Ascending aorta (tissue), 2 donors: ENCODE results near the gene SCLY. TPM values are rescaled to one million over a fixed set of nuclear protein-coding genes. Genes with fewer than 3 reads are reported as not detected.

Experiments
- DNase-seq, 2 donors: peaks; one replicate each; pipeline ENCODE4 v3.0.0-alpha.2; 2019; ENCODE audit warnings: low spot score in 2 of 2
- H3K27ac ChIP-seq, 2 donors: fragments of 200-600 bp; sonication (generic); one replicate each; pipeline ENCODE4 v1.5.1; 2016 to 2017; ENCODE audit warnings: mild to moderate bottlenecking in 1 of 2
- H3K27me3 ChIP-seq: fragments of 200-600 bp; sonication (generic); one replicate; pipeline ENCODE4 v1.5.1; 2017
- H3K36me3 ChIP-seq, 2 donors: fragments of 200-600 bp; sonication (generic); one replicate each; pipeline ENCODE4 v1.5.1; 2016
- H3K4me1 ChIP-seq, 2 donors: fragments of 200-600 bp; sonication (generic); one replicate each; pipeline ENCODE4 v1.5.1; 2016 to 2017; ENCODE audit warnings: mild to moderate bottlenecking in 1 of 2
- H3K4me3 ChIP-seq, 2 donors: fragments of 200-600 bp; sonication (generic); one replicate each; pipeline ENCODE4 v1.5.1; 2016 to 2017; ENCODE audit warnings: mild to moderate bottlenecking in 1 of 2
- H3K9me3 ChIP-seq, 2 donors: fragments of 200-600 bp; sonication (generic); one replicate each; pipeline ENCODE4 v1.5.1; 2016
- intact Hi-C: fragments of 100-400 bp; cut with DNase I; formaldehyde crosslinking; loops from one replicate; pipeline ENCODE4 v1.15.1; 2023
- total RNA-seq: library from RNA; depleted of rRNA; stranded (reverse); fragments of >200 nt; gene quantifications from one replicate; pipeline ENCODE4 v1.1.0, GENCODE V29; 2016
- TF ChIP-seq, protein P1 (sequence below), 3 experiments: fragments of 200-600 bp in 2 of 3; fragments of 450-650 bp in 1 of 3; sonication (generic) in 2 of 3; IDR thresholded peaks; one replicate each; pipeline ENCODE4 v1.5.1; 2016 to 2019; ENCODE audit warnings: antibody characterized with exemption in 3 of 3, mild to moderate bottlenecking in 1 of 3, moderate library complexity in 1 of 3

SCLY gene
- total RNA-seq, 1 donor from 2014 or later = 87.5 TPM

DNA sequence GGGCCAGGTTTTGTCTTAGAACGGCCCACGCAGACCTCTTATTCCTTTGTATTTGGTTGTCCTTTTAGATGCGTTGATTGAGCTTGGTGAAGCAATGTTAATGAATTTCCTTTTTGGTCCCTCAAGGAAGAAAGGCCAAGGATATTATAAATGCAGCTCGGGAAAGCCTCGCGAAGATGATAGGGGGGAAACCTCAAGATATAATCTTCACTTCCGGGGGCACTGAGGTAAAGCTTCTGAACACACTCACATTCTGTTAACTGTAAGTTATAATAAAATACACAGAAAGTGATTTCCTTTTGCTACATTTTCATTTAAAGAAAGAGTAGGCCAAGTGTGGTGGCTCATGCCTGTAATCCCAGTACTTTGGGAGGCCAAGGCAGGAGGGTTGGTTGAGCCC lies 7.1 kb downstream of the SCLY start:
- no peak for DNase-seq
- Histone ChIP-seq H3K9me3 (no peaks in the 10 kb centered on the region), H3K4me3 (no peak overlapping the region), H3K27me3 (no peaks in the 10 kb centered on the region), H3K27ac (no peak overlapping the region), H3K36me3 (peaks cover 8 to 18% of the 10 kb centered on the region in 2 donors), H3K4me1 (no peaks in the 10 kb centered on the region)
- TF ChIP-seq, protein P1, sequence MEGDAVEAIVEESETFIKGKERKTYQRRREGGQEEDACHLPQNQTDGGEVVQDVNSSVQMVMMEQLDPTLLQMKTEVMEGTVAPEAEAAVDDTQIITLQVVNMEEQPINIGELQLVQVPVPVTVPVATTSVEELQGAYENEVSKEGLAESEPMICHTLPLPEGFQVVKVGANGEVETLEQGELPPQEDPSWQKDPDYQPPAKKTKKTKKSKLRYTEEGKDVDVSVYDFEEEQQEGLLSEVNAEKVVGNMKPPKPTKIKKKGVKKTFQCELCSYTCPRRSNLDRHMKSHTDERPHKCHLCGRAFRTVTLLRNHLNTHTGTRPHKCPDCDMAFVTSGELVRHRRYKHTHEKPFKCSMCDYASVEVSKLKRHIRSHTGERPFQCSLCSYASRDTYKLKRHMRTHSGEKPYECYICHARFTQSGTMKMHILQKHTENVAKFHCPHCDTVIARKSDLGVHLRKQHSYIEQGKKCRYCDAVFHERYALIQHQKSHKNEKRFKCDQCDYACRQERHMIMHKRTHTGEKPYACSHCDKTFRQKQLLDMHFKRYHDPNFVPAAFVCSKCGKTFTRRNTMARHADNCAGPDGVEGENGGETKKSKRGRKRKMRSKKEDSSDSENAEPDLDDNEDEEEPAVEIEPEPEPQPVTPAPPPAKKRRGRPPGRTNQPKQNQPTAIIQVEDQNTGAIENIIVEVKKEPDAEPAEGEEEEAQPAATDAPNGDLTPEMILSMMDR (IDR thresholded peaks at IDR 0.05) = no peak
- intact Hi-C loops = no loop called here

DNA sequence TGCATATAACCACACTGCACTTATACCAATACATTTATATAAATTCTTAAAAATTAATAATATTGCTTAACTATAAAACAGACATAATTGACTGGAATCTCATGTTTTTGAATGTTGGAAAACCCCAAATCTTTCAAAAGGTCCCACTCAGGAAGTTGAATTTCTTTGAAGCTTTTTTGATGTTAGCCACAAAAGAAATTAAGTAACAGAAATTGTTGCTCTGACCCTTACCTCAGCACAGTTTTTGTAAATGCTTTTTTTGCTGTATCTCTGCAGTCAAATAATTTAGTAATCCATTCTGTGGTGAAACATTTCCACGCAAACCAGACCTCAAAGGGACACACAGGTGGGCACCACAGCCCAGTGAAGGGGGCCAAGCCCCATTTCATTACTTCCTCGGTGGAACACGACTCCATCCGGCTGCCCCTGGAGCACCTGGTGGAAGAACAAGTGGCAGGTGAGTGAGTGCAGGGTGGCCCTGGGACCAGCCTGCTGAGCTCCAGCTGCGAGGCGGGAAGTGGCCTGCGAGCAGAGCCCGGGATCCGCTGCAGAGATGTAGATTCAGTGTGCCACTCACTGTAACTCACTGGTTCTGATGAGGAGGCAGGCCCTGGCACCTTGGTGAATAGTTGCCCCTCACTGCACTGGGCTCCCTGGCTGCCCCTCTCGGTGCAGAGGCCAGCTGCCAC lies 8.4 kb downstream of the SCLY start:
- no peak for DNase-seq
- peaks cover 8 to 18% of the 10 kb centered on the region in 2 donors for H3K36me3 ChIP-seq
- no peaks in the 10 kb centered on the region for H3K27me3 ChIP-seq
- no peak overlapping the region for H3K27ac ChIP-seq
- no peak overlapping the region for H3K4me3 ChIP-seq
- TF ChIP-seq, protein P1 (IDR thresholded peaks at IDR 0.05) = no peak
- intact Hi-C loops = no loop called here
- H3K4me1 ChIP-seq = no peaks in the 10 kb centered on the region
- H3K9me3 ChIP-seq = no peaks in the 10 kb centered on the region

DNA sequence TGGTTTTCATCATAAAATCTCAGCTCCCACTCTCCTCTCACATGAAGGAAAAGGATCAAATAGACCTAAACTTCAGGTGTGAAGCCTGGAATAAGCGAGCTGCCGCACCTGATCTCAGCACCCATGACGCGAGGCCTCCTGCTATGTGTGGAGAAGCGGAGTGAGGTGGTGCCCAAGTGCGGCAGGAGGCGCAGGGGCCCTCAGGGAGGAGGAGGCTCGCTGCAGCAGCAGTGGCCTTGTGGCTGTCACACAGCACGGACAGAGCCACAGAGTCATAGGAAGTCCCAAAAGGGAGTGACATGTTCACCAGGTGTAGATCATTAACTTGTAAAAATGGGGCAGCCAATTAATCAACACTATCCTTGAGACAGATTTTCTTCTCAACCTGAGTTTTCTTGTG lies 9.1 kb downstream of the SCLY start:
- H3K4me1 ChIP-seq = no peaks in the 10 kb centered on the region
- TF ChIP-seq, protein P1 (IDR thresholded peaks at IDR 0.05) = no peak
- H3K9me3 ChIP-seq = no peaks in the 10 kb centered on the region
- H3K27ac ChIP-seq = no peak overlapping the region
- no peaks in the 10 kb centered on the region for H3K27me3 ChIP-seq
- intact Hi-C loops = no loop called here
- no peak overlapping the region for H3K4me3 ChIP-seq
- no peak for DNase-seq
- H3K36me3 ChIP-seq = peaks cover 8 to 18% of the 10 kb centered on the region in 2 donors

DNA sequence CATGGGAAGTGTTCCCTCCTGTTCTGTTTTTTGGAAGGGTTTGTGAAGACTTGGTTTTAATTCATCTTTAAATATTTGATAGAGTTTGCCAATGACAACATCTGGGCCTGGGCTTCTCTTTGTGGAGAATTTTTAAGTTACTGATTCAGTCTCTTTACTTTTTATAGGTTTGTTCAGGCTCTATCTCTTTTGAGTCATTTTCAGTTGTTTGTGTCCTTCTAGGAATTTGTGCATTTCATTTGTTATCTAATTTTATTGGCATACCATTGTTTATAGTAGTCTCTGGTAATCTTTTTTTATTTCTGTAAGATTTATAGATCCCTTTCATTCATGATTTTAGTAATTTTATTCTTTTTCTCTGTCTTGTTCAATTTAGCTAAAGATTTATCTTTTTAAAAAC lies 14.6 kb downstream of the SCLY start:
- Histone ChIP-seq H3K4me1 (no peaks in the 10 kb centered on the region), H3K27me3 (no peaks in the 10 kb centered on the region), H3K4me3 (no peak overlapping the region), H3K36me3 (peaks cover 3 to 12% of the 10 kb centered on the region in 2 donors), H3K9me3 (no peaks in the 10 kb centered on the region), H3K27ac (no peak overlapping the region)
- no peak for DNase-seq
- TF ChIP-seq, protein P1 (IDR thresholded peaks at IDR 0.05) = no peak
- intact Hi-C loops = no loop called here

DNA sequence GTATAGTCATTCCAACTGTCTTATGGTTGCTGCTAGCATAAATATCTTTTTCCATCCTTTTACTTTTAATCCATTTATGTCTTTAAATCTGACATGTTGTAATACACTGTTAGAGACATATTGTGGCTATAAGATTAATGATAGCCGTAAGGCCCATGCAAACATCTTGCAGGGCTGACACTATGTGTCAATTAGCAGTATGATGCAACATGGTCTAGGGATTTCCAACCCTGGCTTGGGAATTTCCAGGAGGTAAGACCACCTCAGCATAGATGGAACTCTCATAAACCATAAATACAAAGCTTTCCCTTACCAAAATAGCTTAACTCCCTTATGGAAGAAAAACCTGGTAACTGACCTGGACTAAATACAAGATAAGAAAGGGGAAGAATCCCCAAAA lies 16.5 kb downstream of the SCLY start:
- no peaks in the 10 kb centered on the region for H3K9me3 ChIP-seq
- peaks cover 6 to 11% of the 10 kb centered on the region in 2 donors for H3K36me3 ChIP-seq
- H3K27me3 ChIP-seq = no peaks in the 10 kb centered on the region
- DNase-seq = no peak
- intact Hi-C loops = no loop called here
- TF ChIP-seq, protein P1 (IDR thresholded peaks at IDR 0.05) = no peak
- H3K27ac ChIP-seq = no peak overlapping the region
- H3K4me3 ChIP-seq = no peak overlapping the region
- H3K4me1 ChIP-seq = no peaks in the 10 kb centered on the region
